Measurements from ENCODE around the gene GPBP1. TPM values are rescaled to one million over a fixed set of nuclear protein-coding genes. Genes with fewer than 3 reads are reported as not detected.

Gene GPBP1
- total RNA-seq, 1 experiment from 2014 or later, result 112 TPM

DNA sequence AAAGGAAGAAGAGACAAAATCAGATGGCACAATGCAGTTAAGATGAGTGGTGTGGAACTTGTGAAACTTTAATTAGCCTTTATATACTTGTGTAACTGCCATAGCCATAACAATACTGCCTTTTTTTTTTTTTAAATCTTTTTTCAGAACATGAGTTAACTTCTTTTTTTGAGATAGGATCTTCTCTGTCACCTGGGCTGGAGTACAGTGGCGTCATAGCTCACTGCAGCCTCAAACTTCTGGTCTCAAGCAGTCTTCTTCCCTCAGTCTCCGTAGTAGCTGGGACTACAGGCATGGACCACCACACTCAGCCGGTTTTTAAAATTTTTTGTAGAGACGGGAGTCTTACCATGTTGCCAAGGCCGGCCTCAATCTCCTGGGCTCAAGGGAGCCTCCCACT is 37.2 kb downstream of the GPBP1 start:
- Histone ChIP-seq H3K9me3 (ENCODE audit: control insufficient read depth, low read depth, low read length) (no peaks in the 10 kb centered on the region), H3K79me2 (ENCODE audit: insufficient read depth, low read length) (peaks cover 62% of the 10 kb centered on the region), H2BK12ac (ENCODE audit: insufficient read length, low read depth, low read length) (no peak overlapping the region), H3K4me2 (ENCODE audit: insufficient read depth, insufficient read length, low read length) (no peak overlapping the region), H4K20me1 (ENCODE audit: control insufficient read depth, insufficient read depth, insufficient read length) (peaks cover 3% of the 10 kb centered on the region), H3T11ph (ENCODE audit: low read length) (no peak overlapping the region), H3K56ac (ENCODE audit: insufficient read length, low read depth, low read length) (no peak overlapping the region), H3K14ac (ENCODE audit: insufficient read depth, low read length) (no peak overlapping the region), H3K23me2 (ENCODE audit: insufficient read length, low read depth, low read length, poor library complexity, severe bottlenecking) (no peaks in the 10 kb centered on the region), H3K18ac (ENCODE audit: insufficient read length, low read depth, low read length) (no peak overlapping the region), H3K79me1 (ENCODE audit: insufficient read depth, low read depth, low read length, poor library complexity, severe bottlenecking) (peaks cover 5% of the 10 kb centered on the region), H3K4me1 (ENCODE audit: insufficient read depth, low read length) (no peaks in the 10 kb centered on the region; the same call in 1 of the 2 replicates), H2AFZ (ENCODE audit: low read length) (no peak overlapping the region), H2AK5ac (ENCODE audit: insufficient read length, low read length) (no peak overlapping the region), H2BK120ac (ENCODE audit: low read depth, low read length, poor library complexity, severe bottlenecking) (no peak overlapping the region), H2BK5ac (ENCODE audit: insufficient read length, low read length) (no peak overlapping the region), H4K5ac (ENCODE audit: insufficient read length, low read depth, low read length) (no peak overlapping the region), H3K9ac (ENCODE audit: extremely low read depth, insufficient read length, low read length) (no peak overlapping the region), H4K91ac (ENCODE audit: insufficient read length, low read depth, low read length) (no peak overlapping the region), H2BK15ac (ENCODE audit: low read depth, low read length) (no peak overlapping the region), H3K4ac (ENCODE audit: low read depth, low read length) (no peak overlapping the region), H3K27ac (ENCODE audit: insufficient read length, low read depth, low read length) (no peak overlapping the region), H3K23ac (ENCODE audit: insufficient read length, low read depth, low read length) (no peak overlapping the region), H3K27me3 (ENCODE audit: insufficient read depth, low read length) (no peaks in the 10 kb centered on the region), H2BK20ac (ENCODE audit: low read depth, low read length, poor library complexity, severe bottlenecking) (no peak overlapping the region), H4K8ac (replicated peaks; ENCODE audit: insufficient read length, low read depth, low read length) (no peak overlapping the region)
- H3K4me1 Mint-ChIP-seq, result peaks cover 54 to 57% of the 10 kb centered on the region in 2 experiments
- no peak for DNase-seq
- H3K36me3 Mint-ChIP-seq (ENCODE audit: insufficient read depth in 1 of 3, low read depth in 3 of 3), result peaks cover 27 to 43% (median 37%) of the 10 kb centered on the region in 3 experiments
- H3K9me3 Mint-ChIP-seq, result no peaks in the 10 kb centered on the region
- H3K27ac Mint-ChIP-seq, result peak overlapping the region in 2 of 3 experiments; percentile 22 to 57; a peak in 4 of 7 replicates
- no peaks in the 10 kb centered on the region for H3K27me3 Mint-ChIP-seq (ENCODE audit: low read depth)
- no peak overlapping the region for H3K4me3 Mint-ChIP-seq
- TF ChIP-seq CTCF (conservative IDR thresholded peaks at IDR 0.05), result no peak
- WGBS (ENCODE audit: extremely low coverage, insufficient read length, low lambda C conversion rate), result no CpG with 5 or more reads among the region's 5 CpGs
